Prostate gland (tissue), 2 donors: ENCODE results near the gene SPRYD7.

Experiments
- POLR2A ChIP-seq: fragments of 450-650 bp; IDR thresholded peaks from one replicate; pipeline ENCODE4 v1.6.1; 2016; ENCODE audit warnings: antibody characterized with exemption, mild to moderate bottlenecking
- POLR2AphosphoS5 ChIP-seq: sonication (generic); formaldehyde crosslinking; IDR thresholded peaks from one replicate; pipeline ENCODE4 v1.6.1; 2017; ENCODE audit warnings: antibody characterized with exemption
- TF ChIP-seq, protein P1 (sequence below), 4 experiments: fragments of 200-600 bp in 2 of 4; fragments of 450-650 bp in 2 of 4; sonication (generic) in 2 of 4; IDR thresholded peaks; 1 replicate in 3 of 4; 2 replicates in 1 of 4; pipeline ENCODE4 v1.5.1; 2016 to 2019; ENCODE audit warnings: antibody characterized with exemption in 4 of 4, mild to moderate bottlenecking in 2 of 4, moderate library complexity in 2 of 4

DNA sequence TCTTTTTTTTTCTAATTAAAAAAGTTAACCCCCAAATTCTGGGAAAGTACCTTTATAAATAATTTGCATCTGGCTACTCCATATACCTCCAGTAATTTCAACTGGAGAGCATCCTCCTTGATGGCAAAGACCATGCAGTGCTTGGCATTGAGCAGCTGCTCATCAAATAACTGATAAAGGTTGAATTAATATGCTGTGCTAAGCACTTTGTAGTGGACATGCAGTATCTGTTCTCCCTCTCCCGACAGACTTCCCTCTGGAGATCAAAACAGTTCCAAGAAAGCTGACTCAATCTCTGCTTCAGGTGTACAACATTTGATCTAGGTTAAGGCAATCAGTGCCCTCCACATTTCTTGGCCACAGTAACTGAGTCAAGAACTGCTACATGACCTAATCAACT lies 3.3 kb downstream of the SPRYD7 start:
- TF ChIP-seq, protein P1, sequence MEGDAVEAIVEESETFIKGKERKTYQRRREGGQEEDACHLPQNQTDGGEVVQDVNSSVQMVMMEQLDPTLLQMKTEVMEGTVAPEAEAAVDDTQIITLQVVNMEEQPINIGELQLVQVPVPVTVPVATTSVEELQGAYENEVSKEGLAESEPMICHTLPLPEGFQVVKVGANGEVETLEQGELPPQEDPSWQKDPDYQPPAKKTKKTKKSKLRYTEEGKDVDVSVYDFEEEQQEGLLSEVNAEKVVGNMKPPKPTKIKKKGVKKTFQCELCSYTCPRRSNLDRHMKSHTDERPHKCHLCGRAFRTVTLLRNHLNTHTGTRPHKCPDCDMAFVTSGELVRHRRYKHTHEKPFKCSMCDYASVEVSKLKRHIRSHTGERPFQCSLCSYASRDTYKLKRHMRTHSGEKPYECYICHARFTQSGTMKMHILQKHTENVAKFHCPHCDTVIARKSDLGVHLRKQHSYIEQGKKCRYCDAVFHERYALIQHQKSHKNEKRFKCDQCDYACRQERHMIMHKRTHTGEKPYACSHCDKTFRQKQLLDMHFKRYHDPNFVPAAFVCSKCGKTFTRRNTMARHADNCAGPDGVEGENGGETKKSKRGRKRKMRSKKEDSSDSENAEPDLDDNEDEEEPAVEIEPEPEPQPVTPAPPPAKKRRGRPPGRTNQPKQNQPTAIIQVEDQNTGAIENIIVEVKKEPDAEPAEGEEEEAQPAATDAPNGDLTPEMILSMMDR (IDR thresholded peaks at IDR 0.05) = no peak
- no peak for TF ChIP-seq POLR2A
- no peak for TF ChIP-seq POLR2AphosphoS5
